Mucosa of descending colon (tissue), 3 donors: ENCODE data around the gene H2BW1. TPM values are rescaled to one million over a fixed set of nuclear protein-coding genes. Genes with fewer than 3 reads are reported as not detected.
"Not testable (repeated sequence)": the region's sequence is repeated elsewhere in the genome, so short reads cannot be mapped to it uniquely, and the experiment has no call there.

Experiments
- ATAC-seq: fragments of 200-7000 bp; cut with Tn5 transposase; one replicate; pipeline ENCODE4 v1.9.1; 2020; ENCODE audit warnings: mild to moderate bottlenecking, moderate library complexity
- DNase-seq, 3 donors: peaks; one replicate each; pipeline ENCODE4 v3.0.0-alpha.2; 2020
- H3K36me3 ChIP-seq: fragments of 200-600 bp; one replicate; pipeline ENCODE4 v1.8.0; 2021; ENCODE audit warnings: low read depth, mild to moderate bottlenecking
- H3K4me1 ChIP-seq: fragments of 200-600 bp; one replicate; pipeline ENCODE4 v1.8.0; 2021; ENCODE audit warnings: low read depth, mild to moderate bottlenecking
- H3K4me3 ChIP-seq: fragments of 200-600 bp; one replicate; pipeline ENCODE4 v1.8.0; 2021; ENCODE audit warnings: mild to moderate bottlenecking
- H3K9me3 ChIP-seq: fragments of 200-600 bp; one replicate; pipeline ENCODE4 v1.8.0; 2021; ENCODE audit warnings: mild to moderate bottlenecking
- CTCF ChIP-seq: fragments of 200-600 bp; IDR thresholded peaks from one replicate; pipeline ENCODE4 v1.8.0; 2022; ENCODE audit warnings: antibody characterized with exemption, mild to moderate bottlenecking
- intact Hi-C, 2 donors: fragments of 100-400 bp; cut with DNase I in 1 of 2; cut with micrococcal nuclease in 1 of 2; formaldehyde crosslinking; loops; one replicate each; pipeline versions ENCODE4 v1.11.0 to v1.11.1; 2022; cut with DNase I, micrococcal nuclease
- long read RNA-seq, 2 donors: library from polyadenylated mRNA; unstranded; transcript quantifications; one replicate each; pipeline ENCODE4 v2.0.0, GENCODE V29; 2019 to 2021
- total RNA-seq, 3 donors: library from RNA; stranded (reverse); fragmentation: NEBNext Ultra II Directional in 2 of 3; extraction: Animal tissue kit (Norgen Biotek cat#: 25700) in 2 of 3; gene quantifications; one replicate each; pipeline versions ENCODE4 v1.2.1 to v1.2.4, GENCODE V29; 2021 to 2023
- donor health status: DM: no; HTN: no; CAD: no; lungs with moderate emphysema.
- donor health status: DM: no; HTN: no; CAD: no.
- donor health status: DM: no; HTN: yes; CAD: no.

Gene H2BW1
- total RNA-seq: not detected
- long read RNA-seq, donor 1: 0 reads
- long read RNA-seq, donor 2: 0 reads

GRCh38 chrX:104013606-104014005 is at the start of gene H2BW1:
H2BW1 (minus strand) TSS chrX:104013708; CDS start chrX:104013576, 132 bp downstream.
- H3K4me3 ChIP-seq: no peak within 1 kb of the TSS
- H3K36me3 ChIP-seq: no peaks in the 10 kb centered on the region
- H3K9me3 ChIP-seq: no peaks in the 10 kb centered on the region
- no peak for DNase-seq
- no peak for TF ChIP-seq CTCF
- no peaks in the 10 kb centered on the region for H3K4me1 ChIP-seq
- intact Hi-C loops: no loop called here
- no peak for ATAC-seq

- H3K36me3 ChIP-seq, H3K4me1 ChIP-seq, H3K4me3 ChIP-seq, intact Hi-C loops, DNase-seq, H3K9me3 ChIP-seq, ATAC-seq: not testable (repeated sequence)
Observed at GRCh38 chrX:104062636-104063035, 49.1 kb upstream of the H2BW1 start.

- H3K4me3 ChIP-seq, ATAC-seq, H3K4me1 ChIP-seq, H3K9me3 ChIP-seq, DNase-seq, intact Hi-C loops, H3K36me3 ChIP-seq: not testable (repeated sequence)
Observed at GRCh38 chrX:104054956-104055355, 41.4 kb upstream of the H2BW1 start.

GRCh38 chrX:104047171-104047570 is 33.7 kb upstream of the H2BW1 start:
- no peaks in the 10 kb centered on the region for H3K36me3 ChIP-seq
- no peak overlapping the region for H3K4me3 ChIP-seq
- DNase-seq (no peak), ATAC-seq (no peak)
- TF ChIP-seq CTCF: no peak
- H3K9me3 ChIP-seq: no peaks in the 10 kb centered on the region
- intact Hi-C loops: no loop called here
- no peaks in the 10 kb centered on the region for H3K4me1 ChIP-seq

GRCh38 chrX:104045642-104046041 is 32.1 kb upstream of the H2BW1 start:
- Histone ChIP-seq H3K4me3 (no peak overlapping the region), H3K4me1 (no peaks in the 10 kb centered on the region), H3K9me3 (no peaks in the 10 kb centered on the region), H3K36me3 (no peaks in the 10 kb centered on the region)
- DNase-seq (no peak), ATAC-seq (no peak)
- intact Hi-C loops: no loop called here
- no peak for TF ChIP-seq CTCF

GRCh38 chrX:104041003-104041402 is 27.5 kb upstream of the H2BW1 start:
- no peaks in the 10 kb centered on the region for H3K4me1 ChIP-seq
- no peaks in the 10 kb centered on the region for H3K9me3 ChIP-seq
- no peak overlapping the region for H3K4me3 ChIP-seq
- no peak for DNase-seq
- TF ChIP-seq CTCF: no peak
- no peaks in the 10 kb centered on the region for H3K36me3 ChIP-seq
- ATAC-seq: no peak
- intact Hi-C loops: no loop called here
